ENCODE measurements around the gene JMJD7. TPM values are rescaled to one million over a fixed set of nuclear protein-coding genes. Genes with fewer than 3 reads are reported as not detected.

JMJD7 gene
- total RNA-seq, 4 donors from 2014 or later, result 1.9 to 10.9 (median 7.6) TPM

DNA sequence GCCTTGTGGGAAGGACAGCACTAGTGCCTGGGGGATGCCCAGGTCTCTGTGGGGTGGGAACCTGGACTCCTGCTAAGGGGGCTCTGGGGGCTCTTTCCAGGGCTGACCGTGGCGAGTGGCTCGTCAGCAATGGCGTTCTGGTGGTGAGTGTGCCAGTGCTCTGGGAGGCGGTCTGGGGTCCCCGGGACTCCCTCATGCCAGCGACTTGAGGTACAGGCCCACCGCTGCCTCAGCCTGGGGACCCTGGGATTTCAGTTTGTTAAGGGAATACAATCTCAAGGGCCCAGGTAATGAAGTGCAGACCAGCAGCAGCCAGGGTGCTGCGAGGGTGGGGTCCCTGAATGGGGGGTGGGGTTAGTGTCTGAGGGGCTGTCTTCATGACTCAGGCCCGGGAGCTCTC lies 13.2 kb downstream of the JMJD7 start:
- in situ Hi-C loops (cut with MboI; ENCODE audit: low pct_ligation_motif_present in 1 of 4, low pct_unique_long_range_greater_than_20kb in 1 of 4, low sequenced_read_pairs in 3 of 4) (no loop called here), intact Hi-C loops (cut with DNase I; ENCODE audit: low total_unique reads) (no loop called here)
- Histone ChIP-seq H3K36me3 (peaks cover 0 to 7% (median under 1%) of the 10 kb centered on the region in 4 donors), H3K27me3 (no peaks in the 10 kb centered on the region), H3K9me3 (no peaks in the 10 kb centered on the region), H3K4me3 (no peak overlapping the region), H3K27ac (no peak overlapping the region), H3K4me1 (peaks cover 0 to 9% (median 5%) of the 10 kb centered on the region in 4 donors)
- DNase-seq, result no peak
- 91 to 96% methylated on average over 4 to 10 of the region's 10 CpGs for WGBS, 2 donors (ENCODE audit: low coverage in 1 of 2)
- TF ChIP-seq POLR2AphosphoS5 (IDR thresholded peaks at IDR 0.05) (no peak), EP300 (IDR thresholded peaks at IDR 0.05; ENCODE audit: low read depth) (no peak), POLR2A (IDR thresholded peaks at IDR 0.05) (no peak)
- TF ChIP-seq, protein P1, sequence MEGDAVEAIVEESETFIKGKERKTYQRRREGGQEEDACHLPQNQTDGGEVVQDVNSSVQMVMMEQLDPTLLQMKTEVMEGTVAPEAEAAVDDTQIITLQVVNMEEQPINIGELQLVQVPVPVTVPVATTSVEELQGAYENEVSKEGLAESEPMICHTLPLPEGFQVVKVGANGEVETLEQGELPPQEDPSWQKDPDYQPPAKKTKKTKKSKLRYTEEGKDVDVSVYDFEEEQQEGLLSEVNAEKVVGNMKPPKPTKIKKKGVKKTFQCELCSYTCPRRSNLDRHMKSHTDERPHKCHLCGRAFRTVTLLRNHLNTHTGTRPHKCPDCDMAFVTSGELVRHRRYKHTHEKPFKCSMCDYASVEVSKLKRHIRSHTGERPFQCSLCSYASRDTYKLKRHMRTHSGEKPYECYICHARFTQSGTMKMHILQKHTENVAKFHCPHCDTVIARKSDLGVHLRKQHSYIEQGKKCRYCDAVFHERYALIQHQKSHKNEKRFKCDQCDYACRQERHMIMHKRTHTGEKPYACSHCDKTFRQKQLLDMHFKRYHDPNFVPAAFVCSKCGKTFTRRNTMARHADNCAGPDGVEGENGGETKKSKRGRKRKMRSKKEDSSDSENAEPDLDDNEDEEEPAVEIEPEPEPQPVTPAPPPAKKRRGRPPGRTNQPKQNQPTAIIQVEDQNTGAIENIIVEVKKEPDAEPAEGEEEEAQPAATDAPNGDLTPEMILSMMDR (IDR thresholded peaks at IDR 0.05), result no peak

DNA sequence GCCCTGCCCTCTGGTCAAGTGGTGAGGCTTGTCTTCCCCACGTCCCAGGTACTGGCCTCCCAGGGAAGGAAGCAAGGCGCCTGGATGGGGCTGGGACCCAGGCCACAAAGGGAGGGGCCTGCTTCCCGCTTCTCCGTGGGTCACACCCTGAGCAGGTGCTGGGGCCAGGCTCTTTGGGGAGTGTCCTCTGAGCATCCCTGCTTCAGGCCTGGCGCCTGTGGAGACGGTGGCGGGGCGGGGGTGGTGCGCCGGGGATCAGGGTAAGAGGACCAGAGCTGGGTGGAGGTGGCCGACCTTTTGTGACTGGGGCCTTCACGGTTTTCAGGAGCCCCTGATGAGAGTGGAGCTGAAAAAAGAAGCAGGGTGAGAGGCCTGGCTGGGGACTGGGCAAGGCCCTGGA lies 14.3 kb downstream of the JMJD7 start:
- peaks cover 0 to 18% (median 6%) of the 10 kb centered on the region in 4 donors for H3K36me3 ChIP-seq
- TF ChIP-seq EP300 (IDR thresholded peaks at IDR 0.05; ENCODE audit: low read depth), result no peak
- no peak for TF ChIP-seq POLR2AphosphoS5 (IDR thresholded peaks at IDR 0.05)
- no peak for TF ChIP-seq POLR2A (IDR thresholded peaks at IDR 0.05)
- TF ChIP-seq, protein P1 (IDR thresholded peaks at IDR 0.05), result no peak
- H3K4me1 ChIP-seq, result peaks cover 0 to 9% (median 5%) of the 10 kb centered on the region in 4 donors
- no peaks in the 10 kb centered on the region for H3K9me3 ChIP-seq
- DNase-seq, result no peak
- no peak overlapping the region for H3K27ac ChIP-seq
- in situ Hi-C loops (cut with MboI; ENCODE audit: low pct_ligation_motif_present in 1 of 4, low pct_unique_long_range_greater_than_20kb in 1 of 4, low sequenced_read_pairs in 3 of 4), result no loop called here
- no peak overlapping the region for H3K4me3 ChIP-seq
- intact Hi-C loops (cut with DNase I; ENCODE audit: low total_unique reads), result no loop called here
- H3K27me3 ChIP-seq, result no peaks in the 10 kb centered on the region
- 68% methylated on average over 12 of the region's 12 CpGs; no CpG with 5 or more reads in 1 of the 2 donors for WGBS, 2 donors (ENCODE audit: low coverage in 1 of 2)

DNA sequence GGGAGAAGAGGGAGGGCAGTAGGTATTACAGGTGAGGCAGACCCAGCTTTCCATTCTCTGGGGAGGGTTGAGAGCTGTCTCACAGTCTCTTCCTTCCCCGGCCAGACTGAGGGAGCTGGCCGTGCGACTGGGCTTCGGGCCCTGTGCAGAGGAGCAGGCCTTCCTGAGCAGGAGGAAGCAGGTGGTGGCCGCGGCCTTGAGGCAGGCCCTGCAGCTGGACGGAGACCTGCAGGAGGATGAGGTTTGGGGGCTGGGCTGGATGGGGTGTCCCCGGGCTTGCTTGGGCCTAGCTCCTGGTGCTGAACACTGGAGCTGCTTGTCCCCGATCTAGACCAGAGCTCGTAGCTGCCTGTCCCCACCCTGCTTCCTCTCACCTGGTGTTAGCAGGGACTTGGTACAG lies 15.7 kb downstream of the JMJD7 start:
- in situ Hi-C loops (cut with MboI; ENCODE audit: low pct_ligation_motif_present in 1 of 4, low pct_unique_long_range_greater_than_20kb in 1 of 4, low sequenced_read_pairs in 3 of 4) (no loop called here), intact Hi-C loops (cut with DNase I; ENCODE audit: low total_unique reads) (no loop called here)
- H3K36me3 ChIP-seq, result peaks cover 0 to 21% (median 8%) of the 10 kb centered on the region in 4 donors
- H3K27ac ChIP-seq, result no peak overlapping the region
- WGBS, 2 donors (ENCODE audit: low coverage in 1 of 2), result 79% methylated on average over 10 of the region's 10 CpGs; no CpG with 5 or more reads in 1 of the 2 donors
- peaks cover 0 to 5% (median 2%) of the 10 kb centered on the region in 4 donors for H3K4me1 ChIP-seq
- no peaks in the 10 kb centered on the region for H3K27me3 ChIP-seq
- no peak overlapping the region for H3K4me3 ChIP-seq
- H3K9me3 ChIP-seq, result no peaks in the 10 kb centered on the region
- TF ChIP-seq POLR2AphosphoS5 (IDR thresholded peaks at IDR 0.05) (no peak), POLR2A (IDR thresholded peaks at IDR 0.05) (no peak), EP300 (IDR thresholded peaks at IDR 0.05; ENCODE audit: low read depth) (no peak)
- TF ChIP-seq, protein P1 (IDR thresholded peaks at IDR 0.05), result no peak
- DNase-seq, result no peak

DNA sequence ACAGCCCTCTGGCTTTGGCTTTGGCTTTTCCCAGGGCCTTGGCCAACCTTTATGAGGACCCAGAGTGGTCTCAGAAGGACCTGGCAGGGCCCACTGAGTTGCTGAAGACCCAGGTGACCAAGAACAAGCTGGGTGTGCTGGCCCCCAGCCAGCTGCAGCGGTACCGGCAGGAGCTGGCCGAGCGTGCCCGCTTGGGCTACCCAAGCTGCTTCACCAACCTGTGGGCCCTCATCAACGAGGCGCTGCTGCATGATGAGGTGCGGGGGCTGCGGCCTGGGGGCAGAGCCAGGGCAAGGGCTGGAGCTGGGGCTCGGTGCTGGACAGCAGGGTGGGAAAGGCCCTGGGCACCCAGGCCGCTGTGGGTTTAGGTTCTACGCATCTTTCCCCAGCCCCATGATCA lies 16.9 kb downstream of the JMJD7 start:
- no peaks in the 10 kb centered on the region for H3K9me3 ChIP-seq
- no peak for DNase-seq
- H3K36me3 ChIP-seq, result peaks cover 0 to 21% (median 8%) of the 10 kb centered on the region in 4 donors
- H3K4me3 ChIP-seq, result no peak overlapping the region
- H3K27ac ChIP-seq, result no peak overlapping the region
- H3K4me1 ChIP-seq, result no peaks in the 10 kb centered on the region
- WGBS, 2 donors (ENCODE audit: low coverage in 1 of 2), result 84% methylated on average over 8 of the region's 12 CpGs; no CpG with 5 or more reads in 1 of the 2 donors
- TF ChIP-seq EP300 (IDR thresholded peaks at IDR 0.05; ENCODE audit: low read depth) (no peak), POLR2A (IDR thresholded peaks at IDR 0.05) (no peak), POLR2AphosphoS5 (IDR thresholded peaks at IDR 0.05) (no peak)
- TF ChIP-seq, protein P1 (IDR thresholded peaks at IDR 0.05), result no peak
- no peaks in the 10 kb centered on the region for H3K27me3 ChIP-seq
- intact Hi-C loops (cut with DNase I; ENCODE audit: low total_unique reads), result no loop called here
- in situ Hi-C loops (cut with MboI; ENCODE audit: low pct_ligation_motif_present in 1 of 4, low pct_unique_long_range_greater_than_20kb in 1 of 4, low sequenced_read_pairs in 3 of 4), result no loop called here

Data from transverse colon (tissue), 4 donors.